H1 (cell line): Measurements from ENCODE around the gene SERPINB1. TPM values are rescaled to one million over a fixed set of nuclear protein-coding genes. Genes with fewer than 3 reads are reported as not detected.

ENCODE experiments used
- BRCA1 ChIP-seq: IDR thresholded peaks from 2 replicates; pipeline ENCODE4 v1.6.1; 2012; ENCODE audit warnings: low read depth, low read length, improper control_type of control experiment
- GABPA ChIP-seq: IDR thresholded peaks from 2 replicates; pipeline ENCODE4 v1.6.1; 2011; ENCODE audit warnings: mild to moderate bottlenecking, low read length, moderate library complexity, borderline replicate concordance; ENCODE audit not compliant: insufficient read depth
- KDM1A ChIP-seq: fragments of 200-600, 300-600 bp; sonication (generic); IDR thresholded peaks from 2 replicates; pipeline ENCODE4 v1.7.1; 2016; ENCODE audit warnings: mild to moderate bottlenecking, low read length, borderline replicate concordance
- KDM4A ChIP-seq: IDR thresholded peaks from one replicate; pipeline ENCODE4 v1.7.1; 2012; ENCODE audit warnings: low read depth, mild to moderate bottlenecking, moderate library complexity, low read length, inconsistent platforms; ENCODE audit not compliant: severe bottlenecking
- POLR2AphosphoS5 ChIP-seq: IDR thresholded peaks from 2 replicates; pipeline ENCODE4 v1.6.1; 2011; ENCODE audit warnings: low read depth, low read length
- RFX5 ChIP-seq: IDR thresholded peaks from 2 replicates; pipeline ENCODE4 v1.6.1; 2011; ENCODE audit warnings: low read depth, low read length, improper control_type of control experiment, borderline replicate concordance
- SAP30 ChIP-seq: fragments of 300-600 bp; sonication (generic); IDR thresholded peaks from 2 replicates; pipeline ENCODE4 v1.7.1; 2012; ENCODE audit warnings: low read length, moderate library complexity, mild to moderate bottlenecking, inconsistent platforms; ENCODE audit not compliant: insufficient read depth, insufficient replicate concordance
- SUZ12 ChIP-seq: fragments of 200-600 bp; sonication (generic); IDR thresholded peaks from 2 replicates; pipeline ENCODE4 v1.6.1; 2012; ENCODE audit warnings: mild to moderate bottlenecking, inconsistent platforms, low read length, moderate library complexity, mixed read lengths
- polyA plus RNA-seq, 7 experiments: library from polyadenylated mRNA; depleted of rRNA in 3 of 7; stranded (reverse) in 5 of 7; unstranded in 2 of 7; fragments of >200 nt in 5 of 7; fragments of 200-250 nt in 2 of 7; gene quantifications; 1 replicate in 5 of 7; 2 replicates in 1 of 7; 4 replicates in 1 of 7; pipeline versions ENCODE4 v1.2.1 to v1.2.3, GENCODE V29; 2011 to 2013; ENCODE audit warnings: missing spikeins in 2 of 7, mixed read lengths in 2 of 7
- total RNA-seq: library from RNA; stranded (reverse); fragmentation: NEBNext Ultra II Directional; extraction: Animal tissue kit (Norgen Biotek cat#: 25700); gene quantifications from 2 replicates; pipeline ENCODE4 v1.2.1, GENCODE V29; 2021

Gene SERPINB1
- total and polyA plus RNA-seq, 2 of the 8 experiments (the other 6 are each of a cell fraction or from before 2014, with no cell fraction given) = 8.1 to 17.3 TPM

DNA sequence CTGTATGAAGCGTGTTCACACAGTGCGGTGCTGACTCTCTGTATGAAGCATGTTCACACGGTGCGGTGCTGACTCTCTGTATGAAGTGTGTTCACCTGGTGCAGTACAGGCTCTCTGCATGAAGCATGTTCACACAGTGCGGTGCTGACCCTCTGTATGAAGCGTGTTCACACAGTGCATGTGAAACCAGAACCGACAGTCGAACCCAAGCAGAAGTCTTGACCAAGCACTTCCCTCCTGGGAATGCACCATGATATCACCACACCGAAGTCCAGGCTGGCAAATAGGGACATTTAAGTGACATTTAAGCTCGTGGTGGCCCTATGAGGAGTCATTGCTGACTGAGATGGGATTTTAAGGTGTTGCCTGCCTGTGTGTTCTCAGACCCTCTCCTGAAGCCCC is 11.3 kb upstream of the SERPINB1 start (continued):
- no peak for TF ChIP-seq KDM4A
- no peak for TF ChIP-seq GABPA
- TF ChIP-seq SUZ12 = no peak
- TF ChIP-seq POLR2AphosphoS5 = no peak
- TF ChIP-seq KDM1A = no peak
- no peak for TF ChIP-seq BRCA1
- no peak for TF ChIP-seq RFX5
- no peak for TF ChIP-seq SAP30
